ENCODE data around the gene PLBD2.
A peak's percentile ranks its signal among the peaks of the same experiment; 100 is the strongest.

PLBD2 gene

GRCh38 chr12:113403435-113404415 is 45.3 kb downstream of the PLBD2 start, which contains the start of gene SDS:
Gene SDS, minus strand, starts transcription at chr12:113403887. Its CDS starts 4,179 bp downstream, at chr12:113399708.
- TF ChIP-seq, protein P1, sequence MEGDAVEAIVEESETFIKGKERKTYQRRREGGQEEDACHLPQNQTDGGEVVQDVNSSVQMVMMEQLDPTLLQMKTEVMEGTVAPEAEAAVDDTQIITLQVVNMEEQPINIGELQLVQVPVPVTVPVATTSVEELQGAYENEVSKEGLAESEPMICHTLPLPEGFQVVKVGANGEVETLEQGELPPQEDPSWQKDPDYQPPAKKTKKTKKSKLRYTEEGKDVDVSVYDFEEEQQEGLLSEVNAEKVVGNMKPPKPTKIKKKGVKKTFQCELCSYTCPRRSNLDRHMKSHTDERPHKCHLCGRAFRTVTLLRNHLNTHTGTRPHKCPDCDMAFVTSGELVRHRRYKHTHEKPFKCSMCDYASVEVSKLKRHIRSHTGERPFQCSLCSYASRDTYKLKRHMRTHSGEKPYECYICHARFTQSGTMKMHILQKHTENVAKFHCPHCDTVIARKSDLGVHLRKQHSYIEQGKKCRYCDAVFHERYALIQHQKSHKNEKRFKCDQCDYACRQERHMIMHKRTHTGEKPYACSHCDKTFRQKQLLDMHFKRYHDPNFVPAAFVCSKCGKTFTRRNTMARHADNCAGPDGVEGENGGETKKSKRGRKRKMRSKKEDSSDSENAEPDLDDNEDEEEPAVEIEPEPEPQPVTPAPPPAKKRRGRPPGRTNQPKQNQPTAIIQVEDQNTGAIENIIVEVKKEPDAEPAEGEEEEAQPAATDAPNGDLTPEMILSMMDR (conservative IDR thresholded peaks at IDR 0.05): no peak

DNA sequence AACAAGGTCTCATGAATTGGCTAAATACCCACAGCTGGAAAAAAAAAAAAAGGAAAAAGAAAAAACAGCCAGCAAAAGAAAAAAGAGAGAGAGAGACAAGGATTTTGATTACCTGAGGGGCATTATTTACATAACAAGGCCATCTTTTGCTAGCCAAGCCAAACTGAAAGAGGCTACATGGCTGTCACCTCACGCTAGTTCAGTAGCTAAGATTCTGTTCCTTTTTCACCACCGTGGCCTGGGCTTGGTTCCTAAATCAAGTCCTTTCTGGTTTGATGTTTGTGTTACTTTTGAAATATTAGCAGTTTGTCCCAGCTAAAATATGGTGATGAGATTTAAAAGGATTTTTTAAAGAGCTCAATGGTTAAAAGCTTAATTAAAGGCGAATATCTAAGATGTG is 47.3 kb downstream of the PLBD2 start:
- H3K27ac ChIP-seq: no peak overlapping the region
- TF ChIP-seq, protein P1 (conservative IDR thresholded peaks at IDR 0.05): no peak

More at GRCh38 chr12:113403435-113404415, 45.3 kb downstream of the PLBD2 start, which contains the start of gene SDS:
- peak within 1 kb of the TSS; percentile 20; the same call in 1 of the 2 replicates for H3K27ac ChIP-seq

- H3K27ac ChIP-seq: no peak overlapping the region
- TF ChIP-seq, protein P1 (conservative IDR thresholded peaks at IDR 0.05): no peak
Measured at GRCh38 chr12:113407931-113408600, 49.7 kb downstream of the PLBD2 start.

- TF ChIP-seq, protein P1 (conservative IDR thresholded peaks at IDR 0.05): no peak
- no peak overlapping the region for H3K27ac ChIP-seq
Measured at GRCh38 chr12:113408756-113409298, 50.4 kb downstream of the PLBD2 start.

- H3K27ac ChIP-seq: no peak overlapping the region
- TF ChIP-seq, protein P1 (conservative IDR thresholded peaks at IDR 0.05): no peak
Measured at GRCh38 chr12:113409462-113410124, 51.2 kb downstream of the PLBD2 start.

- no peak overlapping the region for H3K27ac ChIP-seq
- TF ChIP-seq, protein P1 (conservative IDR thresholded peaks at IDR 0.05): no peak
Measured at GRCh38 chr12:113413488-113413939, 55.1 kb downstream of the PLBD2 start.
